BLaER1 (cell line): ENCODE results near the gene KLHL5.
"Not testable (repeated sequence)": the region's sequence is repeated elsewhere in the genome, so short reads cannot be mapped to it uniquely, and the experiment has no call there.

Experiments
- H3K27ac ChIP-seq: shearing (Covaris generic); formaldehyde crosslinking; 2 replicates; pipeline ENCODE4 v1.8.1; 2022
- H3K27me3 ChIP-seq: shearing (Covaris generic); formaldehyde crosslinking; 2 replicates; pipeline ENCODE4 v1.8.1; 2022
- H3K36me3 ChIP-seq: shearing (Covaris generic); formaldehyde crosslinking; 2 replicates; pipeline ENCODE4 v1.8.1; 2022
- H3K4me1 ChIP-seq: shearing (Covaris generic); formaldehyde crosslinking; 2 replicates; pipeline ENCODE4 v1.8.1; 2022
- H3K4me2 ChIP-seq: shearing (Covaris generic); formaldehyde crosslinking; 2 replicates; pipeline ENCODE4 v1.8.1; 2022
- H3K4me3 ChIP-seq: shearing (Covaris generic); formaldehyde crosslinking; 2 replicates; pipeline ENCODE4 v1.8.1; 2022
- H3K9ac ChIP-seq: shearing (Covaris generic); formaldehyde crosslinking; 2 replicates; pipeline ENCODE4 v1.8.1; 2022
- H3K9me3 ChIP-seq: shearing (Covaris generic); formaldehyde crosslinking; 2 replicates; pipeline ENCODE4 v1.8.1; 2022
- H4K20me1 ChIP-seq: shearing (Covaris generic); formaldehyde crosslinking; 2 replicates; pipeline ENCODE4 v1.8.1; 2022
- Cebpa-rat ChIP-seq: shearing (Covaris generic); IDR thresholded peaks from 2 replicates; pipeline ENCODE4 v1.8.1; 2022

The KLHL5 gene

GRCh38 chr4:39029752-39030694 lies 32.0 kb upstream of the KLHL5 start:
- Histone ChIP-seq H3K27ac (no peak overlapping the region), H3K9ac (no peak overlapping the region), H4K20me1 (no peaks in the 10 kb centered on the region), H3K4me3 (no peak overlapping the region), H3K9me3 (no peaks in the 10 kb centered on the region), H3K36me3 (no peaks in the 10 kb centered on the region), H3K4me1 (peaks cover 50% of the 10 kb centered on the region), H3K4me2 (no peak overlapping the region), H3K27me3 (no peaks in the 10 kb centered on the region)
- no peak for TF ChIP-seq Cebpa-rat

- H3K27ac ChIP-seq = no peak overlapping the region
- H3K27me3 ChIP-seq = no peaks in the 10 kb centered on the region
- no peak overlapping the region for H3K4me2 ChIP-seq
- H3K4me1 ChIP-seq = peaks cover 57% of the 10 kb centered on the region
- H3K36me3 ChIP-seq = no peaks in the 10 kb centered on the region
- no peak overlapping the region for H3K9ac ChIP-seq
- H4K20me1 ChIP-seq = no peaks in the 10 kb centered on the region
- H3K4me3 ChIP-seq = no peak overlapping the region
- TF ChIP-seq Cebpa-rat = no peak
- no peaks in the 10 kb centered on the region for H3K9me3 ChIP-seq
Measured at GRCh38 chr4:39030725-39031124, 31.3 kb upstream of the KLHL5 start.

- H3K9me3 ChIP-seq, H4K20me1 ChIP-seq, H3K4me3 ChIP-seq, H3K27ac ChIP-seq, H3K27me3 ChIP-seq, H3K36me3 ChIP-seq, H3K9ac ChIP-seq: not testable (repeated sequence)
- H3K4me1 ChIP-seq = peaks cover 66% of the 10 kb centered on the region
- peak overlapping the region; percentile 35; the same call in 1 of the 2 replicates for H3K4me2 ChIP-seq
Measured at GRCh38 chr4:39031590-39032020, 30.4 kb upstream of the KLHL5 start.

GRCh38 chr4:39032218-39033085 lies 29.6 kb upstream of the KLHL5 start, which contains the start of gene TMEM156:
TSS of gene TMEM156 (minus strand) at chr4:39032409. CDS start at chr4:39032313, 96 bp downstream.
- peaks cover 68% of the 10 kb centered on the region for H3K4me1 ChIP-seq
- peak within 1 kb of the TSS; percentile 35 for H3K4me2 ChIP-seq
- H3K4me3 ChIP-seq = no peak within 1 kb of the TSS
- H3K36me3 ChIP-seq = no peaks in the 10 kb centered on the region
- H3K27ac ChIP-seq = no peak within 1 kb of the TSS
- no peaks in the 10 kb centered on the region for H3K9me3 ChIP-seq
- no peak within 1 kb of the TSS for H3K9ac ChIP-seq
- TF ChIP-seq Cebpa-rat = no peak
- H3K27me3 ChIP-seq = no peaks in the 10 kb centered on the region
- H4K20me1 ChIP-seq = no peaks in the 10 kb centered on the region

- Histone ChIP-seq H3K27ac (peak overlapping the region; percentile 73), H3K9ac (0 out of 2 replicates have a peak overlapping the region, but pooled peaks have one; percentile 22), H4K20me1 (no peaks in the 10 kb centered on the region), H3K27me3 (no peaks in the 10 kb centered on the region), H3K4me2 (peak overlapping the region; percentile 78), H3K9me3 (no peaks in the 10 kb centered on the region), H3K4me3 (no peak overlapping the region), H3K4me1 (peaks cover 69% of the 10 kb centered on the region), H3K36me3 (no peaks in the 10 kb centered on the region)
- TF ChIP-seq Cebpa-rat = no peak
Measured at GRCh38 chr4:39036172-39036571, 25.9 kb upstream of the KLHL5 start.

GRCh38 chr4:39037491-39037825 lies 24.6 kb upstream of the KLHL5 start:
- TF ChIP-seq Cebpa-rat = no peak
- H3K4me3 ChIP-seq = no peak overlapping the region
- H3K9ac ChIP-seq = 0 out of 2 replicates have a peak overlapping the region, but pooled peaks have one; percentile 56
- H3K4me1 ChIP-seq = peaks cover 61% of the 10 kb centered on the region
- peak overlapping the region; percentile 78 for H3K4me2 ChIP-seq
- H3K27me3 ChIP-seq = no peaks in the 10 kb centered on the region
- H3K9me3 ChIP-seq = no peaks in the 10 kb centered on the region
- no peaks in the 10 kb centered on the region for H3K36me3 ChIP-seq
- no peaks in the 10 kb centered on the region for H4K20me1 ChIP-seq
- peak overlapping the region; percentile 73; the same call in 1 of the 2 replicates for H3K27ac ChIP-seq

GRCh38 chr4:39037941-39038340 lies 24.1 kb upstream of the KLHL5 start:
- no peak for TF ChIP-seq Cebpa-rat
- no peaks in the 10 kb centered on the region for H3K9me3 ChIP-seq
- no peaks in the 10 kb centered on the region for H3K27me3 ChIP-seq
- H3K4me3 ChIP-seq = no peak overlapping the region
- H3K36me3 ChIP-seq = no peaks in the 10 kb centered on the region
- H3K27ac ChIP-seq = peak overlapping the region; percentile 73; the same call in 1 of the 2 replicates
- H3K4me1 ChIP-seq = peaks cover 61% of the 10 kb centered on the region
- peak overlapping the region; percentile 78 for H3K4me2 ChIP-seq
- no peak overlapping the region for H3K9ac ChIP-seq
- H4K20me1 ChIP-seq = no peaks in the 10 kb centered on the region

- H4K20me1 ChIP-seq = no peaks in the 10 kb centered on the region
- no peak overlapping the region for H3K4me2 ChIP-seq
- H3K27me3 ChIP-seq = no peaks in the 10 kb centered on the region
- no peaks in the 10 kb centered on the region for H3K36me3 ChIP-seq
- H3K27ac ChIP-seq = no peak overlapping the region
- H3K4me3 ChIP-seq = no peak overlapping the region
- H3K4me1 ChIP-seq = peaks cover 60% of the 10 kb centered on the region
- H3K9ac ChIP-seq = no peak overlapping the region
- no peak for TF ChIP-seq Cebpa-rat
- no peaks in the 10 kb centered on the region for H3K9me3 ChIP-seq
Measured at GRCh38 chr4:39039108-39039507, 22.9 kb upstream of the KLHL5 start.

- no peak overlapping the region for H3K9ac ChIP-seq
- TF ChIP-seq Cebpa-rat = no peak
- H3K27me3 ChIP-seq = no peaks in the 10 kb centered on the region
- peaks cover 15% of the 10 kb centered on the region; the same call in 1 of the 2 replicates for H4K20me1 ChIP-seq
- no peaks in the 10 kb centered on the region for H3K36me3 ChIP-seq
- peaks cover 43% of the 10 kb centered on the region for H3K4me1 ChIP-seq
- no peak overlapping the region for H3K27ac ChIP-seq
- H3K4me2 ChIP-seq = no peak overlapping the region
- H3K9me3 ChIP-seq = no peaks in the 10 kb centered on the region
- no peak overlapping the region for H3K4me3 ChIP-seq
Measured at GRCh38 chr4:39042366-39042765, 19.7 kb upstream of the KLHL5 start.
